Measurements from ENCODE around the gene SPIRE2. TPM values are rescaled to one million over a fixed set of nuclear protein-coding genes. Genes with fewer than 3 reads are reported as not detected.

The SPIRE2 gene
- total and polyA plus RNA-seq, 9 donors: 0.95 to 28.7 (median 2.9) TPM

GRCh38 chr16:89907055-89907814 lies 79.0 kb downstream of the SPIRE2 start:
- Histone ChIP-seq H3K9me3 (no peaks in the 10 kb centered on the region), H3K27me3 (no peaks in the 10 kb centered on the region), H3K4me3 (no peak overlapping the region), H3K27ac (no peak overlapping the region), H3K36me3 (no peaks in the 10 kb centered on the region), H3K4me1 (ENCODE audit: insufficient read depth) (no peaks in the 10 kb centered on the region)
- no peak for DNase-seq
- TF ChIP-seq EP300 (IDR thresholded peaks at IDR 0.05): no peak
- WGBS, 3 donors: 92 to 97% (median 94%) methylated on average over 12 to 13 of the region's 13 CpGs
- intact Hi-C loops (cut with DNase I): no loop called here

DNA sequence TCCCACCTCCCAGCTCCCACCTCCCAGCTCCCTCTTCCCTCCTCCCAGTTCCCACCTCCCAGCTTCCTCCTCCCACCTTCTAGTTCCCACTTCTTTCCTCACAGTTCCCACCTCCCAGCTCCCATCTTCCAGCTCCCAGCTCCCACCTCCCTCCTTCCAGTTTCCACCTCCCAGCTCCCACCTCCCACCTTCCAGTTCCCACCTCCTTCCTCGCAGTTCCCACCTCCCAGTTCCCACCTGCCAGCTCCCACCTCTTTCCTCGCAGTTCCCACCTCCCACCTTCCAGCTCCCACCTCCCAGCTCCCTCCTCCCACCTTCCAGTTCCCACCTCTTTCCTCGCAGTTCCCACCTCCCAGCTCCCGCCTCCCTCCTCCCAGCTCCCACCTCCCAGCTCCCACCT lies 80.0 kb downstream of the SPIRE2 start:
- TF ChIP-seq, protein P1, sequence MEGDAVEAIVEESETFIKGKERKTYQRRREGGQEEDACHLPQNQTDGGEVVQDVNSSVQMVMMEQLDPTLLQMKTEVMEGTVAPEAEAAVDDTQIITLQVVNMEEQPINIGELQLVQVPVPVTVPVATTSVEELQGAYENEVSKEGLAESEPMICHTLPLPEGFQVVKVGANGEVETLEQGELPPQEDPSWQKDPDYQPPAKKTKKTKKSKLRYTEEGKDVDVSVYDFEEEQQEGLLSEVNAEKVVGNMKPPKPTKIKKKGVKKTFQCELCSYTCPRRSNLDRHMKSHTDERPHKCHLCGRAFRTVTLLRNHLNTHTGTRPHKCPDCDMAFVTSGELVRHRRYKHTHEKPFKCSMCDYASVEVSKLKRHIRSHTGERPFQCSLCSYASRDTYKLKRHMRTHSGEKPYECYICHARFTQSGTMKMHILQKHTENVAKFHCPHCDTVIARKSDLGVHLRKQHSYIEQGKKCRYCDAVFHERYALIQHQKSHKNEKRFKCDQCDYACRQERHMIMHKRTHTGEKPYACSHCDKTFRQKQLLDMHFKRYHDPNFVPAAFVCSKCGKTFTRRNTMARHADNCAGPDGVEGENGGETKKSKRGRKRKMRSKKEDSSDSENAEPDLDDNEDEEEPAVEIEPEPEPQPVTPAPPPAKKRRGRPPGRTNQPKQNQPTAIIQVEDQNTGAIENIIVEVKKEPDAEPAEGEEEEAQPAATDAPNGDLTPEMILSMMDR (IDR thresholded peaks at IDR 0.05): no peak
- TF ChIP-seq POLR2A (IDR thresholded peaks at IDR 0.05) (no peak), EP300 (IDR thresholded peaks at IDR 0.05) (no peak)
- 86 to 97% (median 92%) methylated on average over 4 of the region's 4 CpGs for WGBS, 3 donors
- Histone ChIP-seq H3K27me3 (no peaks in the 10 kb centered on the region), H3K27ac (no peak overlapping the region), H3K4me1 (ENCODE audit: insufficient read depth) (no peaks in the 10 kb centered on the region), H3K9me3 (no peaks in the 10 kb centered on the region), H3K36me3 (no peaks in the 10 kb centered on the region), H3K4me3 (no peak overlapping the region)
- DNase-seq: no peak
- intact Hi-C loops (cut with DNase I): no loop called here

GRCh38 chr16:89909777-89910716 lies 81.8 kb downstream of the SPIRE2 start:
- DNase-seq: peak; percentile 71 to 85 (median 72)
- Histone ChIP-seq H3K4me3 (no peak overlapping the region), H3K27me3 (no peaks in the 10 kb centered on the region), H3K36me3 (no peaks in the 10 kb centered on the region), H3K9me3 (no peaks in the 10 kb centered on the region), H3K4me1 (ENCODE audit: insufficient read depth) (no peaks in the 10 kb centered on the region), H3K27ac (peak overlapping the region in 1 of 2 donors; percentile 17)
- TF ChIP-seq EP300 (IDR thresholded peaks at IDR 0.05) (no peak), POLR2A (IDR thresholded peaks at IDR 0.05) (no peak)
- TF ChIP-seq, protein P1 (IDR thresholded peaks at IDR 0.05): peak; percentile 62 to 74 (median 64)
- intact Hi-C loops (cut with DNase I): no loop called here
- WGBS, 3 donors: 58 to 65% (median 60%) methylated on average over 47 of the region's 47 CpGs

GRCh38 chr16:89910717-89911354 lies 82.6 kb downstream of the SPIRE2 start:
- no peaks in the 10 kb centered on the region for H3K4me1 ChIP-seq (ENCODE audit: insufficient read depth)
- intact Hi-C loops (cut with DNase I): no loop called here
- no peak for DNase-seq
- peak overlapping the region in 1 of 2 donors; percentile 17 for H3K27ac ChIP-seq
- H3K9me3 ChIP-seq: no peaks in the 10 kb centered on the region
- TF ChIP-seq POLR2A (IDR thresholded peaks at IDR 0.05) (no peak), EP300 (IDR thresholded peaks at IDR 0.05) (no peak)
- no peaks in the 10 kb centered on the region for H3K36me3 ChIP-seq
- H3K27me3 ChIP-seq: no peaks in the 10 kb centered on the region
- WGBS, 3 donors: 87 to 93% (median 92%) methylated on average over 25 to 27 of the region's 27 CpGs
- H3K4me3 ChIP-seq: no peak overlapping the region

- Histone ChIP-seq H3K27ac (no peak overlapping the region), H3K27me3 (no peaks in the 10 kb centered on the region), H3K4me3 (no peak overlapping the region), H3K36me3 (no peaks in the 10 kb centered on the region), H3K4me1 (ENCODE audit: insufficient read depth) (no peaks in the 10 kb centered on the region), H3K9me3 (no peaks in the 10 kb centered on the region)
- TF ChIP-seq EP300 (IDR thresholded peaks at IDR 0.05) (no peak), POLR2A (IDR thresholded peaks at IDR 0.05) (no peak)
- TF ChIP-seq, protein P1 (IDR thresholded peaks at IDR 0.05): no peak
- intact Hi-C loops (cut with DNase I): no loop called here
- 86 to 90% (median 90%) methylated on average over 14 of the region's 14 CpGs for WGBS, 3 donors
- DNase-seq: no peak
Measured at GRCh38 chr16:89911375-89911774, 83.1 kb downstream of the SPIRE2 start.
